ENCODE results near the gene MYBPHL.

The MYBPHL gene

DNA sequence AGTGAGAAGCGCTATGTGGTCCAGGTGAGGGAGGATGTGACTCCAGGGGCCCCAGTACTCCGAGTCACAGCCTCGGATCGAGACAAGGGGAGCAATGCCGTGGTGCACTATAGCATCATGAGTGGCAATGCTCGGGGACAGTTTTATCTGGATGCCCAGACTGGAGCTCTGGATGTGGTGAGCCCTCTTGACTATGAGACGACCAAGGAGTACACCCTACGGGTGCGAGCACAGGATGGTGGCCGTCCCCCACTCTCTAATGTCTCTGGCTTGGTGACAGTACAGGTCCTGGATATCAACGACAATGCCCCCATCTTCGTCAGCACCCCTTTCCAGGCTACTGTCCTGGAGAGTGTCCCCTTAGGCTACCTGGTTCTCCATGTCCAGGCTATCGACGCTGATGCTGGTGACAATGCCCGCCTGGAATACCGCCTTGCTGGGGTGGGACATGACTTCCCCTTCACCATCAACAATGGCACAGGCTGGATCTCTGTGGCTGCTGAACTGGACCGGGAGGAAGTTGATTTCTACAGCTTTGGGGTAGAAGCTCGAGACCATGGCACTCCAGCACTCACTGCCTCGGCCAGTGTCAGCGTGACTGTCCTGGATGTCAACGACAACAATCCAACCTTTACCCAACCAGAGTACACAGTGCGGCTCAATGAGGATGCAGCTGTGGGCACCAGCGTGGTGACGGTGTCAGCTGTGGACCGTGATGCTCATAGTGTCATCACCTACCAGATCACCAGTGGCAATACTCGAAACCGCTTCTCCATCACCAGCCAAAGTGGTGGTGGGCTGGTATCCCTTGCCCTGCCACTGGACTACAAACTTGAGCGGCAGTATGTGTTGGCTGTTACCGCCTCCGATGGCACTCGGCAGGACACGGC lies 55.3 kb downstream of the MYBPHL start:
- ATAC-seq (no peak), DNase-seq (no peak)

DNA sequence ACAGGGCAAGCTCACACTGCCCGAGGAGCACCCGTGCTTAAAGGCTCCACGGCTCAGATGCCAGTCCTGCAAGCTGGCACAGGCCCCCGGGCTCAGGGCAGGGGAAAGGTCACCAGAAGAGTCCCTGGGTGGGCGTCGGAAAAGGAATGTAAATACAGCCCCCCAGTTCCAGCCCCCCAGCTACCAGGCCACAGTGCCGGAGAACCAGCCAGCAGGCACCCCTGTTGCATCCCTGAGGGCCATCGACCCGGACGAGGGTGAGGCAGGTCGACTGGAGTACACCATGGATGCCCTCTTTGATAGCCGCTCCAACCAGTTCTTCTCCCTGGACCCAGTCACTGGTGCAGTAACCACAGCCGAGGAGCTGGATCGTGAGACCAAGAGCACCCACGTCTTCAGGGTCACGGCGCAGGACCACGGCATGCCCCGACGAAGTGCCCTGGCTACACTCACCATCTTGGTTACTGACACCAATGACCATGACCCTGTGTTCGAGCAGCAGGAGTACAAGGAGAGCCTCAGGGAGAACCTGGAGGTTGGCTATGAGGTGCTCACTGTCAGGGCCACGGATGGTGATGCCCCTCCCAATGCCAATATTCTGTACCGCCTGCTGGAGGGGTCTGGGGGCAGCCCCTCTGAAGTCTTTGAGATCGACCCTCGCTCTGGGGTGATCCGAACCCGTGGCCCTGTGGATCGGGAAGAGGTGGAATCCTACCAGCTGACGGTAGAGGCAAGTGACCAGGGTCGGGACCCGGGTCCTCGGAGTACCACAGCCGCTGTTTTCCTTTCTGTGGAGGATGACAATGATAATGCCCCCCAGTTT lies 56.1 kb downstream of the MYBPHL start:
- no peak for DNase-seq
- no peak for ATAC-seq

DNA sequence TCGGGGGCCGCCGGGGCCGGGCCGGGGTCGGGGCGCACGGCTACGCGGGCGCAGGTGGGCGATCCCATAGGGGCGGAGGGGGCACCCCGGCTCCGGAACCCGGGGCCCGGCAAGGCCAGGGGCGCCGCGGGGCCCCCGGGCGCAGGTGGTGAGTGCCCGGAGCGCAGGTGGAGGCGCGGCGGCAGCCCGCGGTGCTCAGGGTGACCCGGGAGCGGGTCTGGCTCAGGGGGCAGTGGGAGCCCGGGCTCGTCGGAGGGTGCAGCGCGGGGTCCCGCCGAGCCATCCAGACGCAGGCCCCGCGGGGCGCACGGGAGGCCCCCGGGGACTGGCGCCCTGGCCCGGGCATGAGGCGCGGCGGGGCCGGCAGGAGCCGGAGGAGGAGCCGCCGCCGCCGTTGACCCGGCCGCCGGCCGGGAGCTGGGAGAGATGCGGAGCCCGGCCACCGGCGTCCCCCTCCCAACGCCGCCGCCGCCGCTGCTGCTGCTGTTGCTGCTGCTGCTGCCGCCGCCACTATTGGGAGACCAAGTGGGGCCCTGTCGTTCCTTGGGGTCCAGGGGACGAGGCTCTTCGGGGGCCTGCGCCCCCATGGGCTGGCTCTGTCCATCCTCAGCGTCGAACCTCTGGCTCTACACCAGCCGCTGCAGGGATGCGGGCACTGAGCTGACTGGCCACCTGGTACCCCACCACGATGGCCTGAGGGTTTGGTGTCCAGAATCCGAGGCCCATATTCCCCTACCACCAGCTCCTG lies 57.0 kb downstream of the MYBPHL start:
- ATAC-seq, result peak; percentile 16
- DNase-seq, result no peak

DNA sequence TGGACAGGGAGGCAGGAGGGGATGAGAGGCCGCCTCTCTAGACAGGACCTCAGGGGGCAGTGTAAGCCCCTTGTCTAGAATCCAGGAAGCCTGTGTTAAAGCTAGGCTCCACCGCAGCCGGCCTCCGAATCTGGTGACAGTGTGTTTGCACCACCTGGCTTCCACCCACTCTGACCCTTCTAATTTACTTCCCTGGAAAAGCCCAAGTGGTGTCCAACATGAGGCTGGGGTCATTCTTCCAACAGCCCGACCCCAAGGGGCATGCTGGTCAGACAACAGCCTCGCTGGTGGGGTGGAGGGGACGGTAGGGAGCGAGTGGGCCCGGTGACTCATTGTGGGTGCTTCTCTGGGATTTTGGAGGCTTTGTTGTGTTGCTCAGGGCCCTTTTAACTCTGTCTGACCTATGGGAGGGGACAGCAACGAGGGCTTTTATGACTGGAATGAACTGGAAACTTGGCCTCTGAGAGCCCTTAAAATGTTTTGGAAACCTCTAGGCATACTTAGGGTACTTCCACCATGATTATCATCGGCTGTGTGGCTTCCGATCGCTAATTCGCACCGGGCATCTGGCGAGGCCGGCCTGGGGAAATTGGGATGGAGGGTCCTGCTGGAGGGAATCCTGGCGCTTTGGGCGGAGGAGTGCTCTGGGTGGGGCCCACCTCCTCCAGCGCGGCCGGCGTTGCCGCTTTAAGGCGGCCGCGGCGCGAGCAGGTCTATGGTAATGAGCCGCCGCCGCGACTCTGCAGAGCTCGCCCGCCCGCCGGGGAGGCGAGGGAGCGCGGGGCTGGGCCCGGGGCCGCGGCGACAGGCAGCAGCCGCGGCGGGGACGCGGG lies 57.8 kb downstream of the MYBPHL start, which contains the start of gene CELSR2:
Gene CELSR2 (plus strand): TSS at position 743 of the 833 bp plus-strand sequence. CDS start 541 bp downstream, outside the sequence.
- ATAC-seq, result peak; percentile 79
- DNase-seq, result peak; percentile 66

DNA sequence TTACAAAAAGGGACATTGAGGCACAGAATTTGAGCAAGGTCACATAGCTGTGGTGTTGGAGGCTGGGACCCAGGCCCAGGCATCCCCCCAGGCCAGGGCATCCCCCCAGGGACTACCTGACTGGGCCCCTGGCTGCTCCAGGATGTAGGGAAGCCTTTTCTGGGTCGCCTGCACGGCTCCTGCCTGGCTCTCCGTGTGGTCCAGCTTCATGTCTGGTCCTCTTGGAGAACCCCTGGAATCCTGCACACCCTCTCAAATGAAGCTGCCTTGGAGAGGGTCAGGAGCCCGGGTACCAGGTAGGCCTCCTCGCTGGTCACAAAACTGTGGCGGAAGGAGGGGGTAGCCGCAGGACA lies 58.4 kb downstream of the MYBPHL start:
- ATAC-seq (no peak), DNase-seq (no peak)

DNA sequence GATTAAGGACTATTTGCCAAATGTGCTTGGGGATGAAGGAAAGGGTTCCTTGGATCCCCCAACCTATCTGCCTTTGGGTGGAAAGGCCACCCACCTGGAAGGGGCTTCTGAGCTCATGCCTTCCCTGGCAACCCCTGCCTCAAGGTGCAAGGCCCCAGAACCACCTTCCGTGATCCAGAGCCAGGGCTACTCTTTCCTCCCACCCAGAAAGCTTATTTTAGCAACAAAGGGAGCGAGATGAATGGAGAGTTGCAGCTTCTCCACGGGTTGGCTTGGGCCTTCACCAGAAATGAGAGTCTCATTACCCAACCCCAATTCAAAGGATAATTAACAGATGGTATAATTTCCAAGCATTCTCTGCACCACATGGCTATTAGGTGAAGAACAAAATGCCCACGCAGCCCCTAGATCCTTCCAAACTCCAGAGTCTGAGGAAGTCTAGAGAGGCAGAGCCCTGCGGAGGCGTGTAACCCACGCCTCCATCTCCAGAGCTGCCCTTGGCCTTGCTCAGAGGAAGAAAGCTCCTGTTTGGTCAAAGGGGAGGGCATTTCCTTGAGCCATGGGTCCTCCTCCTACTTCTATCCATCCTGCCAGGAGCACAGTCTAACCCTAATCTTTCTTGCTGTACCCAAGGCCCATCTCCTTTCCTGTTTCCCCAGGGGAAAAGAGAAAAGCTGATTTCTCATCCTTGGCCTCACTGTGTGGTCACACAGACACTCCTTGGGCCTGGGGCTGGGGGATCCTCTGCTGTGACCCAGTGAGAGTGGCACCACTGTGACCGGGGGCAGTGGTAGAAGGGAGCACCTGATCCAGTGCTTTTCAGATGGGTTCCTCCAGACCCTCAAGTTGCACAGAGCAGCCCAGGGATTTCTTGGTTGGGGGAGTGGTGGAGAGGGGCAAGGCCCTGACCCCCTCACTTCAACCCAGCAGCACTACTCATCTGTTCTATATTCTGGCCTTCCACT lies 59.1 kb downstream of the MYBPHL start:
- no peak for ATAC-seq
- DNase-seq, result no peak

DNA sequence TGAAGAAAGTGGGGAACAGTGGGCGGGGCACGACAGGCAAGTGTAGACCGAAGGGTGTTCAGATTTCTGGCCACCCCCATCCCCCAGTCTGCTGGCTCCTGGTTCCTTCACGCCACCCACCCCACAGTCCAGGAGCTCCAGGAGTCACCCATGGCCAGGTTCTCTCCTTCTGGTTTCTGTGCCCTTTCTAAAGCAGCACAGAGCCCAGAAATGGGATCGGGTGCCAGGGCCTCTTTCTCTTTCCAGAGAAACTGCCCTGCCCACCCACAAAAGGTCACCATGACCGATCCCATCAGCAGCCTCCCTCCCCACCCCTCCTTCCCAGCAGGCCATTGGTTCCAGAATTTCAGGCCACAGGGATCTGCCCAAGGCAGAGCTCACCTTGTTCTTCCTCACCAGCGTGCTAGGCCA lies 60.7 kb downstream of the MYBPHL start:
- ATAC-seq (no peak), DNase-seq (no peak)

DNA sequence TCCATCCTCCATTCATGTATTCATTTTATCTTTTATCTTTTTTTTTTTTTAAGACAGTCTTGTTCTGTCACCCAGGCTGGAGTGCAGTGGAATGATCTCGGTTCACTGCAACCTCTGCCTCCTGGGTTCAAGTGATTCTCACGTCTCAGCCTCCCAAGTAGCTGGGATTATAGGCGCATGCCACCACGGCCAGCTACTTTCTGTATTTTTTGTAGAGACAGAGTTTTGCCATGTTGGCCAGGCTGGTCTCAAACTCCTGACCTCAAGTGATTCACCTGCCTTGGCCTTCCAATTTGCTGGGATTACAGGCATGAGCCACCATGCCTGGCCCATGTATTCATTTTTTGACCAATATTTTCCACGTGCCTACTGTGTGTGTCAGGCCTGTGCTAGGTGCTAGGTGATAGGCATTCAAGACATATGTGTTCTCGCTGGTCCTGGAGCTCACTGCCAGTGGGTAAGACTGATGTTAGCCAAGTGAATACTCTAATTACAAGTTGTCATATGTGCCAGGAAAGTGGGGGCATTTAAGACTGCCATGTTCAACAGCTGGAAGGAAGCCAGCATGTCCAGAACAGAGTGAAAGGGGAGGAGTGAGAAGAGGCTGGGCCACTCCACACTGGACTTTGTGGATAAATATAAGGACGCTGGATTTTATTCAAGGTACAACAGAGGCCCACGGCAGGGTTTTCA lies 62.8 kb downstream of the MYBPHL start:
- no peak for DNase-seq
- ATAC-seq, result no peak

DNA sequence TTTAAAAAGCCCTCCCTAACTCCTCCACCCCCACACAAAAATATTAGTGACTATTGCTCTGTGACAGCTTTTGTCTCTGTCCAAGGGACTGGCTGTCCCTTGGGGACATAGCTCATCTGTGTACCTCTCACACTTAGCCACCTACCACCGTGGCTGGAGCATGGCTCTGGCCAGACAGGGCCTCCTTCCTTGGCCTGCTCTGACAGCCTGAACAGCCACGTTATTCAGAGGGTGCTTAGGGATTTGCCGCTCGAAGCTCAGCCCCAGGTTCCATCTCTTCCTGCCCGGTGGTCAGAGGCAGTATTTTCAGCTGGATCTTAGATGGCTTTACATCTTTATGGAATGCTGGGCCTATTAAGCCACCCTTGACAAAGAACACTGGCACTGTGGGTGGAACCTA lies 63.6 kb downstream of the MYBPHL start:
- ATAC-seq (no peak), DNase-seq (no peak)

DNA sequence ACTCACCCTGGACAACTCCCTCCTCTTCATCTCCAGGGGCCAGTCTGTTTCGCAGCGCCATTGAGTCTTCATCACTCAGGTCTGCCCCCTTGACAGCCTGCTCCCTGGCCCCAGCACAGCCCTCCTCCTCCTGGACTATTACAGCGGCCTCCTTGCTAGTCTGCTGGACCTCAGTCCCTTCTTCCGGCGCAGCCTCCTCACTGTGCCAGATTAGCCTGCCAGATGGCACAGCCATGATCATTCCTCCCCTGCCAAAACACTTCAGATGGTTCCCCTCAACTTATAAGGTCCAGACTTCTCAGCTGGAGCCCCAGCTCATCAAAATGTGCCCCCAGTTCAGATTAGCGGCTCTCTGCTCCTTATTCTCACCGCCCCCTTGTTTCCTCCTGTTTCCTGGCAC lies 64.4 kb downstream of the MYBPHL start:
- DNase-seq, result no peak
- ATAC-seq, result no peak
